OCI-LY1 (cell line): ENCODE results near the gene MAD2L1BP.

Experiments used
- EZH2 ChIP-seq: fragments of 200-600 bp; sonication (generic), shearing (Covaris generic); IDR thresholded peaks from 2 replicates; pipeline ENCODE4 v1.8.0; 2017; ENCODE audit warnings: borderline replicate concordance, mixed run types, mild to moderate bottlenecking, antibody characterized with exemption, low read length, moderate library complexity, mixed read lengths
- TF ChIP-seq, protein P1 (sequence below): fragments of 200-600 bp; sonication (generic), shearing (Covaris generic); IDR thresholded peaks from 2 replicates; pipeline ENCODE4 v1.5.1; 2017; ENCODE audit warnings: mild to moderate bottlenecking, antibody characterized with exemption, low read length, moderate library complexity, mixed read lengths

GRCh38 chr6:43665376-43665775 lies 29.7 kb downstream of the MAD2L1BP start:
- TF ChIP-seq EZH2: no peak
- TF ChIP-seq, protein P1, sequence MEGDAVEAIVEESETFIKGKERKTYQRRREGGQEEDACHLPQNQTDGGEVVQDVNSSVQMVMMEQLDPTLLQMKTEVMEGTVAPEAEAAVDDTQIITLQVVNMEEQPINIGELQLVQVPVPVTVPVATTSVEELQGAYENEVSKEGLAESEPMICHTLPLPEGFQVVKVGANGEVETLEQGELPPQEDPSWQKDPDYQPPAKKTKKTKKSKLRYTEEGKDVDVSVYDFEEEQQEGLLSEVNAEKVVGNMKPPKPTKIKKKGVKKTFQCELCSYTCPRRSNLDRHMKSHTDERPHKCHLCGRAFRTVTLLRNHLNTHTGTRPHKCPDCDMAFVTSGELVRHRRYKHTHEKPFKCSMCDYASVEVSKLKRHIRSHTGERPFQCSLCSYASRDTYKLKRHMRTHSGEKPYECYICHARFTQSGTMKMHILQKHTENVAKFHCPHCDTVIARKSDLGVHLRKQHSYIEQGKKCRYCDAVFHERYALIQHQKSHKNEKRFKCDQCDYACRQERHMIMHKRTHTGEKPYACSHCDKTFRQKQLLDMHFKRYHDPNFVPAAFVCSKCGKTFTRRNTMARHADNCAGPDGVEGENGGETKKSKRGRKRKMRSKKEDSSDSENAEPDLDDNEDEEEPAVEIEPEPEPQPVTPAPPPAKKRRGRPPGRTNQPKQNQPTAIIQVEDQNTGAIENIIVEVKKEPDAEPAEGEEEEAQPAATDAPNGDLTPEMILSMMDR: no peak
